Duodenal mucosa (tissue), 2 donors: Measurements from ENCODE around the gene ATMIN.

Source experiments
- H3K27ac ChIP-seq: one replicate; pipeline ENCODE4 v1.7.0; 2013; ENCODE audit warnings: low read depth, low read length
- H3K27me3 ChIP-seq, 2 donors: one replicate each; pipeline ENCODE4 v1.7.0; 2013; ENCODE audit warnings: low read length in 2 of 2, control low read depth in 1 of 2; ENCODE audit not compliant: insufficient read depth in 2 of 2, control insufficient read depth in 1 of 2
- H3K36me3 ChIP-seq, 2 donors: one replicate each; pipeline ENCODE4 v1.7.0; 2013; ENCODE audit warnings: low read length in 2 of 2, control low read depth in 1 of 2; ENCODE audit not compliant: insufficient read depth in 2 of 2, control insufficient read depth in 1 of 2
- H3K4me1 ChIP-seq, 2 donors: one replicate each; pipeline ENCODE4 v1.7.0; 2013; ENCODE audit warnings: low read length in 2 of 2, control low read depth in 1 of 2; ENCODE audit not compliant: insufficient read depth in 2 of 2, control insufficient read depth in 1 of 2
- H3K4me3 ChIP-seq, 2 donors: one replicate each; pipeline ENCODE4 v1.7.0; 2013; ENCODE audit warnings: low read length in 2 of 2, low read depth in 1 of 2
- H3K9ac ChIP-seq, 2 donors: one replicate each; pipeline ENCODE4 v1.7.0; 2013; ENCODE audit warnings: low read length in 2 of 2, low read depth in 1 of 2
- H3K9me3 ChIP-seq, 2 donors: one replicate each; pipeline ENCODE4 v1.7.0; 2013; ENCODE audit warnings: low read length in 2 of 2, control low read depth in 1 of 2; ENCODE audit not compliant: control insufficient read depth in 1 of 2

The ATMIN gene

DNA sequence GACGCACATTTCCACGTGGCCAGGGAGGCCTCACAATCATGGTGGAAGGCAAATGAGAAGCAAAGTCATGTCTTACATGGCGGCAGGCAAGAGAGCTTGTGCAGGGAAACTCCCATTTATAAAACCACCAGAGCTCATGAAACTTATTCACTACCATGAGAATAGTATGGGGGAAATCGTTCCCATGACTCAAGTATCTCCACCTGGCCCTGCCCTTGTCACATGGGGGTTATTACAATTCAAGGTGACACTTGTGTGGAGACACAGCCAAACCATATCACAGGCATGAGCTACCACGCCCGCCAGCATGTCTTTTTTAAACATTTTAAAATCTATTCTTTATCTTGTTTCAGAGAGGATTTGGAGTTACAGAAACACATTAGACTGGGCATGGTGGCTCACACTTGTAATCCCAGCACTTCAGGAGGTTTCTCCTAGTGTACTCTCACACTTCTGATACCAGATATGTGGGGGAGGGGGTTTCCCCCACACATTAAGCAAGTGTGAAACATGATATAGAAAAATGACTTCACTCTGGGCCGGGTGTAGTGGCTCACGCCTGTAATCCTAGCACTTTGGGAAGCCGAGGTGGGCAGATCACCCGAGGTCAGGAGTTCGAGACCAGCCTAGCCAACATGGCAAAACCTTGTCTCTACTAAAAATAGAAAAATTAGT is 5.6 kb upstream of the ATMIN start:
- no peaks in the 10 kb centered on the region for H3K9me3 ChIP-seq
- H3K4me3 ChIP-seq, result no peak overlapping the region
- no peak overlapping the region for H3K27ac ChIP-seq
- H3K36me3 ChIP-seq, result peaks cover 0 to 14% of the 10 kb centered on the region in 2 donors
- no peaks in the 10 kb centered on the region for H3K27me3 ChIP-seq
- H3K9ac ChIP-seq, result no peak overlapping the region
- H3K4me1 ChIP-seq, result peaks cover 0 to 2% of the 10 kb centered on the region in 2 donors

DNA sequence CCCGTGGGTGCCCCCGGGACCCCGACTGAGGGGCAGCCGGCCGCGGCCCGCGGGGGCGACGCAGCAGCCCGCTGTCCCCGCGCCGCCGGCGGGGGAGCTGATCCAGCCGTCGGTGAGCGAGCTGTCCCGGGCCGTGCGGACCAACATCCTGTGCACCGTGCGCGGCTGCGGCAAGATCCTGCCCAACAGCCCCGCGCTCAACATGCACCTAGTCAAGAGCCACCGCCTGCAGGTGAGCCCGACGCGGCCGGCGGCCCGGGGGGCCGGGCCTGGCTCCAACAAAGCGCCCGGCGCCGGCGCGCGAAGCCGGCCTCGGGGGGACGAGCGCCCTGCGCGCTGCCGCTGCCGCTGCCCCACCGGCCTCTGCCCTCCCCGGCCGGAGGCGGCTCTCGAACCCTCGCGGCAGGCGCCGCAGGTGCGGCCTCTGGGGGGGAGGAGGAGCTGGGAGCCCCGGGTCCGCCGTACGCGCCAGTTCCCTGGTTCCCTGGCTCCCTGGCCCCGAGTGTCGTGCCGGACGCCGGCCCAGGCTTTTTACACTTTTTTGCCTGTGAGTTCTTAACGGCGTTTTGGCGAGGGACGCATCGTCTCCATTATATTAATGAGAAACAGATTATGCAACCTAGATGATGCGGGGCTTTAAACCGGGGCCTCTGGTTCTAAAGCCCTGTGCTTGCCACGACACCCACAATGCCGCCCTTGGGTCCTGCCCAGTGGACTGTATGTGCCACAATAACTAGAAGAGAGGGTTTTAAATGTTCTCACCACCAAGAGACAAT is 521 bp downstream of the ATMIN start:
- Histone ChIP-seq H3K27ac (no peak overlapping the region), H3K9ac (peak overlapping the region; percentile 64 to 67), H3K36me3 (peaks cover under 1 to 2% of the 10 kb centered on the region in 2 donors), H3K9me3 (no peaks in the 10 kb centered on the region), H3K27me3 (no peaks in the 10 kb centered on the region), H3K4me3 (peak overlapping the region; percentile 81 to 82), H3K4me1 (peaks cover 16 to 18% of the 10 kb centered on the region in 2 donors)

DNA sequence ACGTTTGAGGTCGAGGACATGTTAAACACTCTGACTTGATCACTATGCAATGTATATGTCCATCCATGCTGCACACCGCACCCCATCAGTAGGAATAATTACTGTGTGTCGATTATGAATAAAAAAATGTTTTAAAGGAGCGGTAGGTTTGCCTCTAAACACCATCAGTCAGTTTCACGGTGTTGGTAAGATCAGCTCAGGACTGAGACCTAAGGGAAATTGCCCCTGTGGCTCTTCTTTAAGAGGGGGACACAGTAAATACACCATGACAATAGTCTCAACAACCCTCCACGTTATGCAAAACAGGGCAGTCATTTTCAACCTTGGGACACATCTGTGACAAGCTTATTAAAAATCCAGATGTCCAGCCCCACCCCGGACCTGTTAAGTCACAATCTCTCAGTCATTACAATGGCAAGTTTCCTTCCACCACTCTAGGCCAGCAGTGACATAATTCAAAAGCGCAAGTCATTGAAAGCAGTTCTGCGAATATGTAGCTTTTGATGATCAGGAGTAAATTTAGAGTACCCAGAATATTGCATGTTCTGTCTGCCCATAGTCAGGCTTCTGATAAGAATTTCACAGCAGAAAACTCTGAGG is 1.2 kb downstream of the ATMIN start:
- Histone ChIP-seq H3K27ac (no peak overlapping the region), H3K9ac (peak overlapping the region; percentile 64 to 67), H3K36me3 (peaks cover 7 to 8% of the 10 kb centered on the region in 2 donors), H3K27me3 (no peaks in the 10 kb centered on the region), H3K4me3 (peak overlapping the region; percentile 81 to 82), H3K4me1 (peaks cover 16 to 18% of the 10 kb centered on the region in 2 donors), H3K9me3 (no peaks in the 10 kb centered on the region)

DNA sequence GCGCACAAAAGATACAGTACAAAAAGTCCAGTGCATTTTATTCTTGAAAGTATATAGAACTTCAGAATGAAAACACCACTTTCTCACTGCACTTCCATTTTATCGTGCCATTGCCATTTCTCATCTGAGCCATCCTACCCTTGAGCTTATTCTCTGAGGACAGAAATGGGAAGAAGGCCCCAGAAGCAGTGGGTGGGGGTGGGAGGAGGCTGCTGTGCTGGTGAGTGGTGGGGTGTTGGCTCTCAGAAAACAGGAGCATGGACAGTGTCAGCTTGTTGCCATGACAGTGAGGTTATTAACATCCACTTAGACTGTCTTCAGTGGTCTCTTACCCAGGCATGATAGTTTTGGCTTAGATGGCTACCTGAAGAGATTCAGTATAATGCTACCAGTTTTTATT is 4.5 kb downstream of the ATMIN start:
- Histone ChIP-seq H3K9me3 (no peaks in the 10 kb centered on the region), H3K4me3 (no peak overlapping the region), H3K27ac (no peak overlapping the region), H3K36me3 (peaks cover 24 to 39% of the 10 kb centered on the region in 2 donors), H3K9ac (no peak overlapping the region), H3K27me3 (no peaks in the 10 kb centered on the region), H3K4me1 (peaks cover 13 to 18% of the 10 kb centered on the region in 2 donors)

DNA sequence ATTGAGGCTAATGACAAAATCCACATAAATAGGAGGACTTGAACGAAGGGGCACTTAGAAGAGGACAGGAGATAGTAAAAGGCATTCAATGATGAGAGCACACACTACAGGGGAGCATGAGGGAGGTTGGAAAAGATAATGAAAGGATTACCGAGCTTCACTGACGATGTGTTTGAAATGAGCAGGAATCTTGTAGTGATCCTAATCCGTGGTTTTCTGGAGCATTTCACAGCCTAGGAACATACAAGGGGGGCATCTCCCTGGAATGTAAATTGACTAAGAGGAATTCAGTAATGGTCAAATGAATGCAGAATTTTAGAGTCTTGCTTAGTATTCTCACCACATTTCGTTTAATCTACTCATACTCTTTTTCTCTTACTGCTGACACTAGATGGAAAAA is 5.2 kb downstream of the ATMIN start:
- Histone ChIP-seq H3K4me3 (no peak overlapping the region), H3K4me1 (peaks cover 10 to 15% of the 10 kb centered on the region in 2 donors), H3K36me3 (peaks cover 28 to 46% of the 10 kb centered on the region in 2 donors), H3K27ac (no peak overlapping the region), H3K9me3 (no peaks in the 10 kb centered on the region), H3K27me3 (no peaks in the 10 kb centered on the region), H3K9ac (no peak overlapping the region)

DNA sequence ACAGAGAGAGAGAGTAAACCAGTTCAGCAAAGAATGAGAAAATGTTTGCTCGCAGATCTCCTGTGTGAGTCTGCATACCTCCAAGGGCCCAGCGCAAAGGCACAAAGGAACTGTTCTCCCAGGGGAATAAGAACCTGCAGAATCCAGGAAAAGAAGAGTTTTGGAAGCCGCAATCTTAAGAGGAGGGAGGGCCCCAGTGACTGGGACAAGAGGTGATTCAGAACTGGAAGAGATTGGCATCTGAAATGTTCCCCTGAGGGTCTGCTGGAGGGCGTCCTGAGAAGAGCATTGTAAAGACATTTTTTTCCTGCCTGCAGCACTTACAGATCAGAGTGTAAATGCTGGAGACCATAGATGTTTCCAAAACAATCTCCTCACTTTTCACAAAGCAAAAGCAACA is 6.1 kb downstream of the ATMIN start:
- Histone ChIP-seq H3K27me3 (no peaks in the 10 kb centered on the region), H3K4me3 (no peak overlapping the region), H3K4me1 (peaks cover 7 to 11% of the 10 kb centered on the region in 2 donors), H3K9ac (no peak overlapping the region), H3K36me3 (peaks cover 28 to 46% of the 10 kb centered on the region in 2 donors), H3K27ac (no peak overlapping the region), H3K9me3 (no peaks in the 10 kb centered on the region)

DNA sequence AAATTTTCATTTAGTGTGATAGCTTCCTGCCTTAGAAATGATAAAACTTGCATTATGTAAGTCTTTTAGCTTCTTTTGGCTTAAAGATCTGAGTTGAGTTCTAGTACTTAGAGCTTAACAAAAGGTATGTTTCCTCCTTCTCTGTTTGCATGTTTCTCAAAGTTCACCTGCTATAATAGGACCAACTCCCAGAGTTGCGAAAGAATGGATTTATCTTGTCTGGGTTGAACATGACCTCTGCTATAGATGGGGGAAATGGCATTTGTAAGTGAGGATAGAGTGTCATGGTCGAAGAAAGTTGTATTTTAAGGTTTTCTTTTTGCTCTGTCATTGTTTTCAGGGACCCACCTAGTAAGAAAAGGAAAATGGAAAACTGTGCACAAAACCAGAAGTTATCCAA is 7.2 kb downstream of the ATMIN start:
- H3K9me3 ChIP-seq, result no peaks in the 10 kb centered on the region
- no peaks in the 10 kb centered on the region for H3K27me3 ChIP-seq
- no peaks in the 10 kb centered on the region for H3K4me1 ChIP-seq
- no peak overlapping the region for H3K9ac ChIP-seq
- no peak overlapping the region for H3K4me3 ChIP-seq
- peaks cover 25 to 46% of the 10 kb centered on the region in 2 donors for H3K36me3 ChIP-seq
- H3K27ac ChIP-seq, result no peak overlapping the region

DNA sequence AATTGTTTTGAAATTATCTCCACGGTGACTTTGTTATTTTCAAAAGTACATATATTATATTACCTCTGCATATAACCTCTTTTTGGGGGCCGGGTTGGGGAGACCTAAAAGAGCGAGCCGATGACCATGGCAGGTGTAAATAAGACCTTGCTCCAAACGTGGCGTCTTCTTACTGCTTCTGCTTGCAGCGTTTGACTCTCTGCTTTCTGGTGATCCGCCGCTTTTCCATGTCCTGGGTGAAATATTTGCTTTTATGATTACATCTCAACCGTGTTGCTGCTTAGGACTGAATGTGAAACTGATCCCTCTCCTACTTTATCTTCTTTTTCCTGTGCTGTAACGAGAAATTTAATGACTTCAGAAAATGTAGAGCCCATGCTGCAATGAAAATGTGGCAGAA is 18.1 kb downstream of the ATMIN start:
- Histone ChIP-seq H3K36me3 (no peaks in the 10 kb centered on the region), H3K27ac (no peak overlapping the region), H3K9me3 (peaks cover 0 to 6% of the 10 kb centered on the region in 2 donors), H3K4me1 (no peaks in the 10 kb centered on the region), H3K4me3 (no peak overlapping the region), H3K9ac (no peak overlapping the region), H3K27me3 (no peaks in the 10 kb centered on the region)

DNA sequence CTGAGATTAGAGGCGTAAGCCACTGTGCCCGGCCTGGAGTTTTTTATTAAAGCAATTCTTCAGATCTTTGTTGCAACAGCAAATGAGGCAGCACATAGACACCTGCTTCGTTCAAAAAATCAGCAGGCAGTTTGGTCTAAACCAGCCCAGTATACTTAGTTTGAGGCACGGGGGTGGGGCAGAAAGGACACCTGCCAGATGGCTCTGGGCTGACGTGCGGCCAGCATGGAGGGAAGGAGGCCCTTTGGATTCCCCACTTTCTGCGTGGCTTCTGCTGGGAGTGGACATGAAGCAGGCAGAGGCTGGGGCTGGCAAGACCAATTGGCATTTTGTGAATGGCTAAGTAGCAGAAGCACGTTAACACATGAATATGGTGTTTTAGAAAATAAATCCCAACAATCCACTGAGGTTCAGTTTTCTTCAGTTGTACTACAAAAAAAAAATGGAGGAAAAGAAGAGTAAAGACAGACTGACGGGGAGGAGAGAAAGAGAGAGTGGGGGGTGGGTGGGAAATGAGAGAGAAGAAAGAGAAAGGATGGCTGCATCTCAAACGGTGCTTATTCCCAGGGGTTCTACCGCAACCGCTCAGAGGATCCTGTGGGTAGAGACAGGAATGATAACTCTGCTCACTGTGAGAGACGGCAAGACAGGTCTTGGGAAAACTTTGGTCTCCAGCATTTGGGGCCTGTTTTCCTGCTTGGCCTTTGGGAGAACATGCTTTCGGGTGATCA is 25.1 kb downstream of the ATMIN start:
- no peaks in the 10 kb centered on the region for H3K4me1 ChIP-seq
- H3K9ac ChIP-seq, result no peak overlapping the region
- H3K4me3 ChIP-seq, result no peak overlapping the region
- no peaks in the 10 kb centered on the region for H3K27me3 ChIP-seq
- H3K9me3 ChIP-seq, result no peaks in the 10 kb centered on the region
- no peak overlapping the region for H3K27ac ChIP-seq
- no peaks in the 10 kb centered on the region for H3K36me3 ChIP-seq

DNA sequence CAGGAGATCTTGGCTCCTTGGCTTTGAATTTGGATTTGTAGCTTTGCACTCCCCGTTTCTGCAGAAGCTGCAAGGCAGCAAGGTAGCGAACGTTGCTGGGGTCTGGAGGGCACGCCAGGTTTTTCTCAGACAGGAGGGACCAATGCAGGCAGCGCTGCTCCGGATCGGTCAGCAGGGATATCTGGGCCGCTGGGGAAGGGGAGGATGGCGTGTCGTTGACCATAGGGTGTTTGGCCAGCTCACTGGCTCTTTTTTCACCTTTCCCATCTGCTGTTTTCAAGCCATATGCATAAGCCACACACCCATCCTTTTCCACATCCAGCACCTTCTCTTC is 25.6 kb downstream of the ATMIN start:
- H3K36me3 ChIP-seq, result no peaks in the 10 kb centered on the region
- H3K27me3 ChIP-seq, result no peaks in the 10 kb centered on the region

More for the DNA sequence above, 25.6 kb downstream of the ATMIN start:
- Histone ChIP-seq H3K27ac (no peak overlapping the region), H3K9ac (no peak overlapping the region), H3K4me3 (no peak overlapping the region), H3K4me1 (no peaks in the 10 kb centered on the region), H3K9me3 (no peaks in the 10 kb centered on the region)
